ENCODE measurements around the gene CFAP74.

The CFAP74 gene

GRCh38 chr1:2028870-2029560 lies 25.4 kb upstream of the CFAP74 start:
- TF ChIP-seq TAF1 (IDR thresholded peaks at IDR 0.05; ENCODE audit: low read depth): no peak
- TF ChIP-seq RAD21 (IDR thresholded peaks at IDR 0.05; ENCODE audit: low read depth): no peak
- TF ChIP-seq, protein P1, sequence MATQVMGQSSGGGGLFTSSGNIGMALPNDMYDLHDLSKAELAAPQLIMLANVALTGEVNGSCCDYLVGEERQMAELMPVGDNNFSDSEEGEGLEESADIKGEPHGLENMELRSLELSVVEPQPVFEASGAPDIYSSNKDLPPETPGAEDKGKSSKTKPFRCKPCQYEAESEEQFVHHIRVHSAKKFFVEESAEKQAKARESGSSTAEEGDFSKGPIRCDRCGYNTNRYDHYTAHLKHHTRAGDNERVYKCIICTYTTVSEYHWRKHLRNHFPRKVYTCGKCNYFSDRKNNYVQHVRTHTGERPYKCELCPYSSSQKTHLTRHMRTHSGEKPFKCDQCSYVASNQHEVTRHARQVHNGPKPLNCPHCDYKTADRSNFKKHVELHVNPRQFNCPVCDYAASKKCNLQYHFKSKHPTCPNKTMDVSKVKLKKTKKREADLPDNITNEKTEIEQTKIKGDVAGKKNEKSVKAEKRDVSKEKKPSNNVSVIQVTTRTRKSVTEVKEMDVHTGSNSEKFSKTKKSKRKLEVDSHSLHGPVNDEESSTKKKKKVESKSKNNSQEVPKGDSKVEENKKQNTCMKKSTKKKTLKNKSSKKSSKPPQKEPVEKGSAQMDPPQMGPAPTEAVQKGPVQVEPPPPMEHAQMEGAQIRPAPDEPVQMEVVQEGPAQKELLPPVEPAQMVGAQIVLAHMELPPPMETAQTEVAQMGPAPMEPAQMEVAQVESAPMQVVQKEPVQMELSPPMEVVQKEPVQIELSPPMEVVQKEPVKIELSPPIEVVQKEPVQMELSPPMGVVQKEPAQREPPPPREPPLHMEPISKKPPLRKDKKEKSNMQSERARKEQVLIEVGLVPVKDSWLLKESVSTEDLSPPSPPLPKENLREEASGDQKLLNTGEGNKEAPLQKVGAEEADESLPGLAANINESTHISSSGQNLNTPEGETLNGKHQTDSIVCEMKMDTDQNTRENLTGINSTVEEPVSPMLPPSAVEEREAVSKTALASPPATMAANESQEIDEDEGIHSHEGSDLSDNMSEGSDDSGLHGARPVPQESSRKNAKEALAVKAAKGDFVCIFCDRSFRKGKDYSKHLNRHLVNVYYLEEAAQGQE (IDR thresholded peaks at IDR 0.05; ENCODE audit: low read depth): no peak
- TF ChIP-seq TCF12 (IDR thresholded peaks at IDR 0.05; ENCODE audit: low read depth): no peak
- TF ChIP-seq YY1 (IDR thresholded peaks at IDR 0.05; ENCODE audit: low read depth): no peak
- TF ChIP-seq EGR1 (IDR thresholded peaks at IDR 0.05): no peak
- no peak for TF ChIP-seq NFIC (IDR thresholded peaks at IDR 0.05)
- TF ChIP-seq, protein P2, sequence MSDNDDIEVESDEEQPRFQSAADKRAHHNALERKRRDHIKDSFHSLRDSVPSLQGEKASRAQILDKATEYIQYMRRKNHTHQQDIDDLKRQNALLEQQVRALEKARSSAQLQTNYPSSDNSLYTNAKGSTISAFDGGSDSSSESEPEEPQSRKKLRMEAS (IDR thresholded peaks at IDR 0.05): no peak
- no peak for TF ChIP-seq CEBPB (IDR thresholded peaks at IDR 0.05)
- no peak for TF ChIP-seq EP300 (IDR thresholded peaks at IDR 0.05; ENCODE audit: borderline replicate concordance)
- TF ChIP-seq CREB1 (IDR thresholded peaks at IDR 0.05; ENCODE audit: low read depth): no peak
- TF ChIP-seq FOXM1 (IDR thresholded peaks at IDR 0.05; ENCODE audit: borderline replicate concordance, low read depth): no peak
- TF ChIP-seq, protein P3, sequence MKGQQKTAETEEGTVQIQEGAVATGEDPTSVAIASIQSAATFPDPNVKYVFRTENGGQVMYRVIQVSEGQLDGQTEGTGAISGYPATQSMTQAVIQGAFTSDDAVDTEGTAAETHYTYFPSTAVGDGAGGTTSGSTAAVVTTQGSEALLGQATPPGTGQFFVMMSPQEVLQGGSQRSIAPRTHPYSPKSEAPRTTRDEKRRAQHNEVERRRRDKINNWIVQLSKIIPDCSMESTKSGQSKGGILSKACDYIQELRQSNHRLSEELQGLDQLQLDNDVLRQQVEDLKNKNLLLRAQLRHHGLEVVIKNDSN (IDR thresholded peaks at IDR 0.05): no peak
- no peak for TF ChIP-seq TEAD4 (IDR thresholded peaks at IDR 0.05)
- TF ChIP-seq ZBTB7A (IDR thresholded peaks at IDR 0.05; ENCODE audit: low read depth): no peak

- TF ChIP-seq YY1 (IDR thresholded peaks at IDR 0.05; ENCODE audit: low read depth) (no peak), RAD21 (IDR thresholded peaks at IDR 0.05; ENCODE audit: low read depth) (no peak)
Measured at GRCh38 chr1:2027961-2028583, 24.5 kb upstream of the CFAP74 start.

GRCh38 chr1:2025491-2025981 lies 21.9 kb upstream of the CFAP74 start:
- TF ChIP-seq EP300 (IDR thresholded peaks at IDR 0.05; ENCODE audit: borderline replicate concordance): no peak
- TF ChIP-seq, protein P2 (IDR thresholded peaks at IDR 0.05): no peak
- no peak for TF ChIP-seq TEAD4 (IDR thresholded peaks at IDR 0.05)
- no peak for TF ChIP-seq YY1 (IDR thresholded peaks at IDR 0.05; ENCODE audit: low read depth)
- no peak for TF ChIP-seq TCF12 (IDR thresholded peaks at IDR 0.05; ENCODE audit: low read depth)
- TF ChIP-seq ZBTB7A (IDR thresholded peaks at IDR 0.05; ENCODE audit: low read depth): no peak
- no peak for TF ChIP-seq NFIC (IDR thresholded peaks at IDR 0.05)
- no peak for TF ChIP-seq FOXM1 (IDR thresholded peaks at IDR 0.05; ENCODE audit: borderline replicate concordance, low read depth)
- TF ChIP-seq, protein P3 (IDR thresholded peaks at IDR 0.05): no peak
- TF ChIP-seq CREB1 (IDR thresholded peaks at IDR 0.05; ENCODE audit: low read depth): no peak
- TF ChIP-seq EGR1 (IDR thresholded peaks at IDR 0.05): no peak
- no peak for TF ChIP-seq CEBPB (IDR thresholded peaks at IDR 0.05)
- TF ChIP-seq RAD21 (IDR thresholded peaks at IDR 0.05; ENCODE audit: low read depth): no peak

- TF ChIP-seq, protein P2 (IDR thresholded peaks at IDR 0.05): no peak
- TF ChIP-seq ZBTB7A (IDR thresholded peaks at IDR 0.05; ENCODE audit: low read depth) (no peak), RAD21 (IDR thresholded peaks at IDR 0.05; ENCODE audit: low read depth) (no peak), NFIC (IDR thresholded peaks at IDR 0.05) (no peak), TEAD4 (IDR thresholded peaks at IDR 0.05) (no peak), TCF12 (IDR thresholded peaks at IDR 0.05; ENCODE audit: low read depth) (no peak), EGR1 (IDR thresholded peaks at IDR 0.05) (no peak), FOXM1 (IDR thresholded peaks at IDR 0.05; ENCODE audit: borderline replicate concordance, low read depth) (no peak), YY1 (IDR thresholded peaks at IDR 0.05; ENCODE audit: low read depth) (no peak), TAF1 (IDR thresholded peaks at IDR 0.05; ENCODE audit: low read depth) (no peak), EP300 (IDR thresholded peaks at IDR 0.05; ENCODE audit: borderline replicate concordance) (no peak), CEBPB (IDR thresholded peaks at IDR 0.05) (no peak)
- TF ChIP-seq, protein P3 (IDR thresholded peaks at IDR 0.05): no peak
- TF ChIP-seq, protein P1 (IDR thresholded peaks at IDR 0.05; ENCODE audit: low read depth): no peak
Measured at GRCh38 chr1:2024887-2025286, 21.3 kb upstream of the CFAP74 start.
